Heart left ventricle (tissue), 16 donors: Measurements from ENCODE around the gene TMEM218. TPM values are rescaled to one million over a fixed set of nuclear protein-coding genes. Genes with fewer than 3 reads are reported as not detected.

Experiments used
- ATAC-seq, 4 donors: fragments of 200-7000 bp; cut with Tn5 transposase; one replicate each; pipeline ENCODE4 v1.9.1; 2020 to 2022; ENCODE audit warnings: moderate library complexity in 4 of 4, mild to moderate bottlenecking in 3 of 4, moderate number of reproducible peaks in 1 of 4
- DNase-seq, 5 donors: peaks; one replicate each; pipeline ENCODE4 v3.0.0-alpha.2; 2020
- H3K27ac ChIP-seq, 12 donors: fragments of 200-600 bp; sonication (generic) in 4 of 12; one replicate each; pipeline versions ENCODE4 v1.5.0 to v1.8.0; 2016 to 2022; ENCODE audit warnings: mild to moderate bottlenecking in 2 of 12
- H3K27me3 ChIP-seq, 9 donors: fragments of 200-600 bp; sonication (generic) in 2 of 9; one replicate each; pipeline versions ENCODE4 v1.5.1 to v1.8.0; 2016 to 2022; ENCODE audit warnings: mild to moderate bottlenecking in 3 of 9
- H3K36me3 ChIP-seq, 9 donors: fragments of 200-600 bp; sonication (generic) in 2 of 9; one replicate each; pipeline versions ENCODE4 v1.5.0 to v1.8.0; 2018 to 2022; ENCODE audit warnings: mild to moderate bottlenecking in 2 of 9
- H3K4me1 ChIP-seq, 12 donors: fragments of 200-600 bp; sonication (generic) in 4 of 12; one replicate each; pipeline versions ENCODE4 v1.5.0 to v1.8.0; 2016 to 2022; ENCODE audit warnings: mild to moderate bottlenecking in 3 of 12
- H3K4me3 ChIP-seq, 12 donors: fragments of 200-600 bp; sonication (generic) in 4 of 12; one replicate each; pipeline versions ENCODE4 v1.5.0 to v1.8.0; 2017 to 2022; ENCODE audit warnings: mild to moderate bottlenecking in 9 of 12, moderate library complexity in 4 of 12
- H3K9me3 ChIP-seq, 12 donors: fragments of 200-600 bp; sonication (generic) in 4 of 12; one replicate each; pipeline versions ENCODE4 v1.5.0 to v1.8.0; 2016 to 2022; ENCODE audit warnings: mild to moderate bottlenecking in 1 of 12
- POLR2A ChIP-seq, 2 donors: fragments of 450-650 bp; IDR thresholded peaks; one replicate each; pipeline ENCODE4 v1.6.1; 2017; ENCODE audit warnings: antibody characterized with exemption in 2 of 2, mild to moderate bottlenecking in 2 of 2, moderate library complexity in 2 of 2
- WGBS, 4 donors: extraction: QIAGEN DNeasy Blood & Tissue Kit in 2 of 4; methylation state at CpG; one replicate each; pipeline versions ENCODE4 v1.1.5 to v1.1.7; 2013 to 2018; 5-methylcytosine and 5-hydroxymethylcytosine counted together
- intact Hi-C, 10 donors: fragments of 100-400 bp; cut with DNase I; formaldehyde crosslinking; loops; one replicate each; pipeline versions ENCODE4 v1.11.1 to v1.14.2; 2022
- polyA plus RNA-seq, 2 donors: library from polyadenylated mRNA; stranded (reverse); fragments of 200-250 nt; gene quantifications; one replicate each; pipeline ENCODE4 v1.2.3, GENCODE V29; 2013
- total RNA-seq, 9 donors: library from RNA; depleted of rRNA in 2 of 9; stranded (reverse); fragments of >200 nt in 2 of 9; fragmentation: NEBNext Ultra II Directional in 3 of 9; extraction: Animal tissue kit (Norgen Biotek cat#: 25700) in 3 of 9; gene quantifications; one replicate each; pipeline versions ENCODE4 v1.1.0 to v1.2.4, GENCODE V29; 2016 to 2023
- TF ChIP-seq, protein P1 (sequence below), 12 donors: fragments of 200-600 bp; sonication (generic) in 4 of 12; IDR thresholded peaks; one replicate each; pipeline versions ENCODE4 v1.5.0 to v1.8.0; 2018 to 2022; ENCODE audit warnings: antibody characterized with exemption in 12 of 12, mild to moderate bottlenecking in 5 of 12
- donor health status: ischemic (EF 13 %, LVEDD 7.1; RV severe dilation, severe dysfunction).
- donor health status: healthy with polysubstance abuse.
- donor health status: DM: no; HTN: yes; CAD: no.
- donor health status: DM: no; HTN: no; CAD: no.
- donor health status: ischemic (EF 25% LVEDD 6.9; RV normal size, moderate dysfunction).
- donor health status: ischemic (EF 25% LVEDD 5.7; RV mildly dilated, moderate dysfunction).
- donor health status: healthy.
- donor health status: DM: yes; HTN: yes; CAD: no.
- donor health status: ischemic (EF 35%, LVEDD 5.7; RV mildly dilated, moderate dysfunction).
- donor health status: nonischemic (EF 11% LVEDD 7.7; RV severe dilation, severe dysfunction).
- donor health status: DM: yes; HTN: yes; CAD: no.
- donor health status: PGD.
- donor health status: ischemic (EF 29% LVEDD 5.4; RV normal size, mild dysfunction).
- donor health status: nonischemic (EF 23%, LVEDD 6.1; RV moderate dilation, normal function).

The TMEM218 gene
- total and polyA plus RNA-seq, 11 donors, result 4.7 to 21.8 (median 6.8) TPM

DNA sequence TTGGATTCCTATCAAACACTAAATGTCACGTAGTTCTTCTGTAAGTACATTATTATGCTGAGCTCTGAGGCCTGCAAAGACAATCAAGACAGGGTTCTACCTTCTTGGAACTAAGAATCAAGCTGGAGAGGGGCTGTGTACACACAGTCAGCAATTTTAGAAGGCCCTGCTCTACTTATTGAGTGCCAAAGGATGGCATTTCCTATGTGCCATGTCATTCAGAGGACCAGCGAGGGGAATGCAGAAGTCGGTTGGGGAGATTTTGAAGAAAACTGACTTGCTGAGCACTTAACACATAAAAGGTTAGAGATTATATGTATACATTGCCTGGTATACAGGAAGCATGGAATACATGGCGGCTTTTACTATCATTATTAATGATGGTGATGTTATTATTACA, 43.1 kb downstream of the TMEM218 start:
- TF ChIP-seq POLR2A (IDR thresholded peaks at IDR 0.05), result no peak
- TF ChIP-seq, protein P1, sequence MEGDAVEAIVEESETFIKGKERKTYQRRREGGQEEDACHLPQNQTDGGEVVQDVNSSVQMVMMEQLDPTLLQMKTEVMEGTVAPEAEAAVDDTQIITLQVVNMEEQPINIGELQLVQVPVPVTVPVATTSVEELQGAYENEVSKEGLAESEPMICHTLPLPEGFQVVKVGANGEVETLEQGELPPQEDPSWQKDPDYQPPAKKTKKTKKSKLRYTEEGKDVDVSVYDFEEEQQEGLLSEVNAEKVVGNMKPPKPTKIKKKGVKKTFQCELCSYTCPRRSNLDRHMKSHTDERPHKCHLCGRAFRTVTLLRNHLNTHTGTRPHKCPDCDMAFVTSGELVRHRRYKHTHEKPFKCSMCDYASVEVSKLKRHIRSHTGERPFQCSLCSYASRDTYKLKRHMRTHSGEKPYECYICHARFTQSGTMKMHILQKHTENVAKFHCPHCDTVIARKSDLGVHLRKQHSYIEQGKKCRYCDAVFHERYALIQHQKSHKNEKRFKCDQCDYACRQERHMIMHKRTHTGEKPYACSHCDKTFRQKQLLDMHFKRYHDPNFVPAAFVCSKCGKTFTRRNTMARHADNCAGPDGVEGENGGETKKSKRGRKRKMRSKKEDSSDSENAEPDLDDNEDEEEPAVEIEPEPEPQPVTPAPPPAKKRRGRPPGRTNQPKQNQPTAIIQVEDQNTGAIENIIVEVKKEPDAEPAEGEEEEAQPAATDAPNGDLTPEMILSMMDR (IDR thresholded peaks at IDR 0.05), result no peak
- no peak for ATAC-seq
- Histone ChIP-seq H3K27me3 (peaks cover 0 to 34% (median 9%) of the 10 kb centered on the region in 9 donors), H3K9me3 (no peaks in the 10 kb centered on the region), H3K36me3 (no peaks in the 10 kb centered on the region), H3K4me1 (peaks cover 0 to 58% (median 6%) of the 10 kb centered on the region in 12 donors), H3K27ac (no peak overlapping the region), H3K4me3 (no peak overlapping the region)
- WGBS, 4 donors, result 88 to 96% (median 93%) methylated on average over 4 of the region's 4 CpGs
- intact Hi-C loops, result no loop called here
- no peak for DNase-seq

DNA sequence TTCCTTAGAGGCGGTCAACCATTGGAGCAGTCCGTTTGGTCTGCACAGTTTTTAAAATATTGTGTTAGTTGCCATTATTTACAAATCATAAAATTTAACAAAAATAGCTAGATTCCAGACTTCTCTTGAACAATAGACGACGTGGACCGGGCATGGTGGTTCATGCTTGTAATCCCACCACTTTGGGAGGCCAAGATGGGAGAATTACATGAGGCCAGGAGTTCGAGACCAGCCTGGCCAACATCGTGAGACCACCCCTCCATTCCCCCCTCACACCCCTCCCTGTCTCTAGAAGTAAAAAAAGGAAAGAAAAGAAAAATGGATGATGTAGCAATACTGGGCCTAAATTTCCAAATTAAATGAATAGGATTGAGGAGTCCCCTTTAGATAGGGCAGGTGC, 47.4 kb downstream of the TMEM218 start:
- no peak for ATAC-seq
- intact Hi-C loops, result no loop called here
- Histone ChIP-seq H3K4me1 (peaks cover 0 to 18% (median 8%) of the 10 kb centered on the region in 12 donors), H3K27ac (peak overlapping the region in 5 of 12 donors; percentile 58 to 90 (median 63)), H3K4me3 (peak overlapping the region in 10 of 12 donors; percentile 62 to 79 (median 68)), H3K9me3 (no peaks in the 10 kb centered on the region), H3K36me3 (no peaks in the 10 kb centered on the region), H3K27me3 (peaks cover 0 to 31% (median 6%) of the 10 kb centered on the region in 9 donors)
- DNase-seq, result no peak
- WGBS, 4 donors, result 73 to 79% (median 77%) methylated on average over 7 of the region's 7 CpGs
- TF ChIP-seq, protein P1 (IDR thresholded peaks at IDR 0.05), result no peak
- no peak for TF ChIP-seq POLR2A (IDR thresholded peaks at IDR 0.05)

DNA sequence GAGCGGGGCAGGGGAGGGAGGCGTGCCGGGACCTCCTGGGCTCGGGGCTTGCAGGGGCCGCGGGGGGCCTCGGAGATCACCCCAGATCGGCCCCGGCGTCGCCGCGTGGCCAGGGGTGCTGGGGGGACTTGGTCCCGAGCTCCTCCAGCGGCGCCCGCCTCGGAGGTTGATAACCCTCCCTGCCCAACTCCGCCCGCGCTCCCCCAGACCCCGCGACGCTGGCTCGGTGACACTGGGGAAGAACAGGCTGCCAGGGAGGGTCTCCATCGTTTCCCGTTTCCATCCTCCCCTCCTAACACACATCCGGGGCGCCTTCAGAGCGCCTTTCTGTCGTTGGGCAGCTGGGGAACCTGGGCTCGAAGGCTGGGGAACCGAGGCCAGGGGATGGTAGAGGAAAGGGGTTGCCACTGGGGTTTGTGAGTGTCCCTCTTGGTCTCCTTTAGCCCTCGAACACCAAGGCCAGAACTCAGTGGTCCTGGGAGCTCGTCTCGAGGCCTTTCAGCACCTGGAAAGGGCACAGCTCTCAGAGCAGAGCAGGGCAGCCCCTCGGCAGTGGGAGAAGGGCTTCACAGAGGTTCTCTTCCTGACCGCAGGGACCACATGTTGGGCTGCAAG, 47.9 kb downstream of the TMEM218 start:
- Histone ChIP-seq H3K36me3 (no peaks in the 10 kb centered on the region), H3K9me3 (no peaks in the 10 kb centered on the region), H3K27ac (peak overlapping the region in 9 of 12 donors; percentile 19 to 90 (median 58)), H3K27me3 (peaks cover 0 to 26% (median 6%) of the 10 kb centered on the region in 9 donors), H3K4me3 (peak overlapping the region; percentile 22 to 79 (median 67)), H3K4me1 (peaks cover 0 to 17% (median 7%) of the 10 kb centered on the region in 12 donors)
- TF ChIP-seq POLR2A (IDR thresholded peaks at IDR 0.05), result no peak
- TF ChIP-seq, protein P1 (IDR thresholded peaks at IDR 0.05), result no peak
- ATAC-seq, result peak in 3 of 4 donors; percentile 6 to 34 (median 18)
- WGBS, 4 donors, result 4 to 33% (median 5%) methylated on average over 5 to 38 of the region's 38 CpGs
- DNase-seq, result peak in 1 of 5 donors; percentile 9
- intact Hi-C loops, result no loop called here

DNA sequence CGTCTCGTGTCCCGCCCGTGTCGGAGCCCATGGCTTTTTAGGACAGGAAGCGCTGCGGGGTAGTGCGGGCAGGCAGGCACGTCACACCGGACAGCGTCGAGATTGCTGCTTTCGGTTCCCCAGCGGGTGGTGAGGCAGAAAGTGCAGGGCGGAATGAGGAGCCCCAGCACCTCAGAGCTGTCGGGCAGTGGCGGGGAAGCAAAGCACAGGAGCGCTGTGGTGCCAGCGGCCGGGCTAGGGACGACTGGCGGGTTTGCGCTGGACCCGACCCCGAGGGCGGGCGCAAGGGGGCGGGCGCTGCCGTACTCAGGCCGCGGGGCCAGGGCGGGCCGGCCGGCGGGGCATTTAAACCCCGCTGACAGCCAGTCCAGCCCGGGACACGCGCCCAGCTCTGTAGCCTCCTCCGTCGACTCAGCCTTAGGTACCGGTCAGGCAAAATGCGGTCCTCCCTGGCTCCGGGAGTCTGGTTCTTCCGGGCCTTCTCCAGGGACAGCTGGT, 48.4 kb downstream of the TMEM218 start, which contains the start of gene SLC37A2:
SLC37A2 (plus strand) TSS at position 375 of the 498 bp plus-strand sequence; CDS start at position 438, 63 bp downstream.
- H3K9me3 ChIP-seq, result no peaks in the 10 kb centered on the region
- peaks cover 0 to 17% (median 7%) of the 10 kb centered on the region in 12 donors for H3K4me1 ChIP-seq
- no peak for TF ChIP-seq POLR2A (IDR thresholded peaks at IDR 0.05)
- TF ChIP-seq, protein P1 (IDR thresholded peaks at IDR 0.05), result peak in 6 of 12 donors; percentile 12 to 47 (median 36)
- peak; percentile 71 to 95 (median 94) for ATAC-seq
- H3K27ac ChIP-seq, result peak within 1 kb of the TSS in 9 of 12 donors; percentile 19 to 90 (median 58)
- intact Hi-C loops, result no loop called here
- peak; percentile 59 to 87 (median 68) for DNase-seq
- H3K36me3 ChIP-seq, result no peaks in the 10 kb centered on the region
- peaks cover 0 to 26% (median 5%) of the 10 kb centered on the region in 9 donors for H3K27me3 ChIP-seq
- WGBS, 4 donors, result 0 to 1% (median 0%) methylated on average over 17 to 46 of the region's 46 CpGs
- H3K4me3 ChIP-seq, result peak within 1 kb of the TSS; percentile 22 to 79 (median 67)
